GM18907 (cell line): Measurements from ENCODE around the gene PLXNA2.

ENCODE experiments used
- ATAC-seq: cut with Tn5 transposase; IDR thresholded peaks from one replicate; pipeline ENCODE4 v1.9.1; 2021; ENCODE audit warnings: mild to moderate bottlenecking, moderate library complexity; ENCODE audit not compliant: unreplicated experiment

The PLXNA2 gene

DNA sequence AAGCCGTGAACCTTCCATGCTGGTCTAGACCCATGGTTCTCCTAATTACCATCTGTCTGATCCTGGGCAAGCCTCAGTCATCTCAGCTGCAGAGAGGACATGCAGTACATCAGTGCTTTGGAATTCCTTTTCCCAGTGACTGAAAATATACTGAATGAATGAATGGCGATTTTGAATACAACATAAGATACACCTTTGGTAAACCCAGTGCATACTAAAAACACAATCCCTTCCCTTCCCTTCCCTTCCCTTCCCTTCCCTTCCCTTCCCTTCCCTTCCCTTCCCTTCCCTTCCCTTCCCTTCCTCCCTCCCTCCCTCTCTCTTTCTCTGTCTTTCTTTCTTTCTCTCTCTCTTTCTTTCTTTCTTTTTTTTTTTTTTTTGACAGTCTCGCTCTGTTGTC is 21.3 kb upstream of the PLXNA2 start:
- ATAC-seq: no peak

DNA sequence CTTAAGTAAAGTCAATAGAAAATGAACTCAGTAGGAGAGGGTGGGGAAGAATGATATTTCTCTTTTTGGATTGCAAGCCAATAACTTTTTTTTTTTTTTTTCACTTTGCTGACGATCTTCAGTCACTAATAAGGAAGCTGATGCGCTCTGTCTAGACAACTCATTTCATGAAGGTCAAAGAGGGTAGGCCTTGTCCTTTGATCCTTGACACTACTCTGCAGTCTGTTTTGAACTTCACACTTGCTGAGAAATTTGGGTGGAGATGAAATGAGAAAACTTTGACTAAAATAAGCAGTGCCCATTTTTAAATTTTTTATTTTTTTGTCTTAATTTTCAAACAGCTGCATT is 20.9 kb upstream of the PLXNA2 start:
- ATAC-seq: no peak

DNA sequence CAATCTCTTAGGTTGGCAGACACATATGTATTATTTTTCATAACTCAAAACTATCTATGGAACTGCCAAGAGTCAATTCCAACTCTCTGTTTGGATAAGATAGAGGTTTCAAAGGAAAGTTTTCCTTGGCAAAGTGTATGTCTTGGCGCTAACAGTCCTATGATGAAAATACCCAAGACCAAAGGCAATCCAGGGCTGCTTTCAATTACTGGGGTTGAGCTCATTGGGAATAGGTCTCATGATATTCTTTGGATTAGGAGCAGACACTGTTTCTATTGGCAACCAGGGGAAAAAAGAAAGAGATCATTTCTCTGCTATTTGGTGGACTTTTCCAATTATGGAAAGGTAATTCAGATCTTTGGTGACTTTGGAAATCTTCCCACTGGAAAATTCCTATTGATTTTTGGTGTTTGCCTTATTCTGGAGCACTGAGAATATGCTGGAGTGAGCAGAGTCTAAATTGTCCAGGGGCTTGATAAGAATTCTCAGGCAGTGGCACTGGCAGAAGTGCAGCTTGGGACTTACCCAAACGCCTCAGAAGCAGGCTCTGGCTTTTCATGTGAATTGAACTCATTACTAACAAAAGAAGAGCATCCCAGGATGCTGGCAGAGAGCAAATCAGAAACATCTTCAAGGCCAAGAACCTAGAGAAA is 20.4 kb upstream of the PLXNA2 start:
- no peak for ATAC-seq

DNA sequence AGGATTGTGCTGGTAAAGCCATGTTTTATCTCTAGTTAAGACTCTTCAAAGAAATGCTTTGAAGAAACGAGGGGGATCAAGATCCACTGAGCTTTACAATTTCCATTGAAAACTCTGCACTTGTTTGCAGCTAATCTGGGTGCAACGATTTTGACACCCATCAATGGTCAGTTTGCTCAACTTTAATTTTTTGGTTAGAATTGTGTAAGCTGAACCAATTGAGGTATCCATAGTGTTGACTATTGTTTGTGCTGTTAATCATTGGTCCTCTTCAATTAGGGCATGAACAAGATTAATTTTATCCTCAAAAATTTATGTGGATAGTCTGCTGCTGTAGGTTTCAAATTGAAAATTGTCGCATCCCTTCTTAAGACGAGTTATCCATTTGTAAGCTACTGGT is 17.7 kb upstream of the PLXNA2 start:
- no peak for ATAC-seq

DNA sequence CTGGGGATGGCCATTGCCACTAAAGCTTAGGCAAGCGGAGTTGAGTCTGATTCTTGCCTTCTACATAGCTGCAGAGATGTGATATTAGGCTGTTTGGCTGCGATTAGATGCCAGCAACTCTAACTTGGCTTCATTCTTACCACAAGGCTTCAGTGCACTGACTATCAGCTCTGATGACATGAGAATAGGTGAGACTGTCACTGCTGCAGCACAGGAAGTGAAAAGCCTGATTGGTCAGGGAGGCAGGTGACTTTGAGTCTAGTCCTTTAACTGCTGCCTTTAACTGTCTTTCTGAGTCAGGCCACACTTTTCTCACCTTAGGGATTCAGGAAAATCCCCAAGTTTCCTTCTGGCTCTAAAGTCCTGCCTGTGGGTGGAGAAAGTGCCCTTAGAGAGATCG is 14.1 kb upstream of the PLXNA2 start:
- no peak for ATAC-seq

DNA sequence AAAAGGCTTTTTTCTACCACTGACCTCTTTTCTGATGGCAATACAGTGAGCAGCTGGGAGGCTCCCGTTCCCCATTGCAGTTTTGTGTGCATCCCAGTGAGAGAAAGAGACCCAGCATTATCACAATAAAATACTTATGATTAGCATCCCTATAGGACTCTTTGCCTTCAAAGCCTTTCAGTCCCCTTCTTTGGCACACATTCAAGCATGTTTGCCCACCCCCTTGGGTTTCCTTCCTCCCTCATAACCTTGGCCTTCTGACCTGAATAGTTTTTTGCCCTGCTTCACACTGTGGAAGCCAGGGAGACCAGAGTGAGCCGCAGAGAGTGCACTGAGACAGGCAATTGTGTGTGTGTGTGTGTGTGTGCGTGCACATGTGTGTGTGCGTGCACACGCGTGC is 13.2 kb upstream of the PLXNA2 start:
- ATAC-seq: no peak

DNA sequence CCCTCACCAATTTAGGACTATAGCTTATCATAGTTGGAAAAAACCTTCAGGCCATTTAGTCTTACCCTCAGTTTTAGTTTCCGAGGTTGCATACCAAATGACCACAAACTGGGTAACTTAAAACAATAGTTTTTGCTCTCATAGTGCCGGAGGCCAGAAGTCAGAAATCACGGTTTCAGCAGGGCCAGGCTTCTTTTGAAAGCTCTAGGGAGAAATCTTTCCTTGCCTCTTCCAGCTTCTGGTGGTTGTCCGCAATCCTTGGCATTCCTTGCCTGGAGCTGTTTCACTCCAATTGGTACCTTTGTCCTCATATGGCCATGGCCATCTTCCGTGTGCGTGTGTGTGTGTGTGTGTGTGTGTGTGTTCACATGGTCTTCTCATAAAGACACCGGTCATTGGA is 12.4 kb upstream of the PLXNA2 start:
- no peak for ATAC-seq

DNA sequence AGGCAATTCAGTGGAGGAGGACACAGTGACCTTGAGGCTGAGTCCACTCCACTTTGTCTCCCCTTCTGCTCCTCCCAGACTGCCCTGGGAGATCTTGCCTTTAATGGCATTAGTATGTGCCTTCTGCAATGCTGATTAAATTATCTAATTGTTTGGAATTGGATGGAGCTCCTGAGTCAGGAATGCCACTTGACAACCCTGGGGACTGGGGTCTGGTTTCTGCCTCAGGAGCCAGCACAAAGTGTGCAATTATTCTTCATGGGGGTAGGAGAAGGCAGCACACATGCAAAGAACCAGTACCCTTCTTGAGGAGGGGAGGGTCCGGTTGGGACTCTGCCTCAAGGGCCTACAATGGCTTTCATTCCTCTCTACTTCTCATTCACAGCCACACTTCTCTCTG is 11.9 kb upstream of the PLXNA2 start:
- ATAC-seq: no peak

DNA sequence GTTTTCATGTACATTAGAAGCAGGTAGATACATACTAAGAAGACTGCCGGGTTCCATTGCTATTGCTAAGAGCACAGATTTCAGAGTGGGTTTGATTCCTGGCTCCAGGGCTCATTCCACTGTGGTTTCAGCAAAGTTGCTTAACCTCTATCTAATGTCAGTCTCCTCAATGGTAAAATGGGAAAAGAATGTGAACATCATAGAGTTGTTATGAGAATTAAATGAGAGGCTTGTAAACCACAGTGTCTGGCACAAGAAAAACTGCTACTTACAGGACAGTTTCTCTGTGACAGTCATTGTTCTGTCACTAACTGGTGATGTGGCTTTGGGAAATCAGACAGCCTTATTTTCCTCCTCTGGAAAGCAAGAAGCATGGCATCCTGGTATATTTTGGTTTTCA is 10.7 kb upstream of the PLXNA2 start:
- ATAC-seq: no peak

DNA sequence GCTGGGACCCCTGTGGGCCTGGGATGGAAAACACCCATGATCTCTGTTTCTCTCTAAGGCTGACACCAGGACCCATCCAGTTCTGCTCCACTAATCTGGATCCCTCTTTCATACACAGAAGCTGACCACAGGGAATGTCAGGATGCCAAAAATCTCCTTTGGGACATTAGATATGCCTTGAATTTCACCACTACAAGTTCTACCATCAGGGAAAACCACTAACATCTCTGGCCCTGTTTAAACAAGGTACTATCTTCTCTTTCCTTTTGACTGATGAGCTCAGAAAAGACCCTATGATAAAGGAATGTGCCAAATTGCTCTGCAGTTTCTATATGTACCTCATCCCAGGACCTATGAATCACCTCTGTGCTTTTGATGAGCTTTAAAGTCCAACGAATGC is 10.2 kb upstream of the PLXNA2 start:
- no peak for ATAC-seq

DNA sequence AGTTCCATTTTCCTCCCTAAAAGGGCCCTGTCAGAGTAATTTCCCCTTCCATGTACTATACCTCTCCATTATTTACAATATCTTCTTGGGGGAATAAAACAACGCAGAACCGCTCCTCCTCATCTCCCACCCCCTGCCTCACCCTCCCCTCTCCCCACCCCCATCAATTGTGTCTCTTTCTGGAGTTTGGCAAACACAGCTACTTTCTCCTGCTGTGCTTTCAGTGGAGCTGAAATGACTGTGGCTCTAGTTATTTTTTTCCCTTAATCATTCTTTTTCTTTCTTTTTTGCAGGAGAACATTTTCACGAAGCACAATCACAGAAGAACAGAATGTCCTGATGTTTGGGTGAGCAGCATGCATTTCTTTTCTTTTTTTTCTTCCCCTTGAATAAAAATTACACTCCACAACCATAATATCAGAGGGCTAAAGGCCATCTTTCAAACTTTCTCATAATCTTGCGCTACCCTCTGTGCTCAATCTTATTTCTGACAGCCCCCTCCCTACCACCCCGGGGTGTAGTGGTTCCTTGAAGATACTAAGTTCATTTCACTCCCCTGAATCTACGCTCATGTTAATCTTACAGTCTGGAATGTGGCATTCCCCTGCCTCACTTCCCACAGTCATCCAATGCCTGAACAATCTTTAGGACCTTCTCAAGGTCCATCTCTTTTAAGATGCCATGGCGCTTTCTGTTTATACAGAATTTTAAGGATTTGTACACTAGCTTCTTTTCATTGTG is 8.8 kb upstream of the PLXNA2 start:
- ATAC-seq: no peak

DNA sequence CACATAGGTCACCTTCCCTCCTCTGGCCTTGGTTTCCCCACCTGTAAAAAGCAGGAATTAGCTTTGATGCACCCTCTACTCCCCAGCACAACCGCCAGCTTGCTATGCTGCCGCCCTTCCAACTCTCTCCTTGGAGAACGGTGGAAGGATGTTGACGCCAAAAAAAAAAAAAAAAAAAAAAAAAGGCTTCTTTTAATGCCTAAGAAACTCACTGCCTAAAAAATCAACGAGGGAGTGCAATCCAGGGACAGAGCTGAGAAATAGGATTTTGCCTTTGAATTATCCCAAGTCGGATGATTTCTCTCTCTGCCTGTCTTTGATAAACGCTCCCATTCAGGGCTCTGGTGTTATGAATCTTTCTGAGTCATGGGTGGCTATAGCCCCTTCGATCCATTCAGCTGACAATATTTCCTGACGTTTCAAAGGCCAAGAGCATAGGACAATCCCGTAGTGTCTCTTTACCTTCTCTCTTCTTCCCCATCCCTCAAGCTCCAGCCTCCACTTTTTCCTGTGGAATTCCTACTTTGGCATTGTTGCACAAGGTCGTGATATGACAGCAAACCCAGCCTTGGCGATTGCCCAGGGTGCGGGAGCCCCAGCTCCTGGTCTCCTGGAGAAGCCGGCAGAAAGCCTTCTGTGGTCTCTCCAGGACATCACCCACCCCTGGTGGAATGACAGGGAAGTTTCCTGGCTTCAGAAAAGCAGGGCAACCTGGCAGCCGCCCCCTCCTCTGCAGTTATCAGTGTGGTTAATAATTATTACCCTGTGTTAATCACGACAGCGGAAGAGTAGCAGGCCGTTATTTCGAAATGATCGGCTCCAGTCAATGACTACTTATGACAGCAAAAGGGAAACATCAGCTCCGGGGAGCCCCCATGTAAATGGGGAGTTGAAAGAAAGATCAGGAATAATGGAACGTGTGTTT is 8.0 kb upstream of the PLXNA2 start:
- ATAC-seq: no peak

DNA sequence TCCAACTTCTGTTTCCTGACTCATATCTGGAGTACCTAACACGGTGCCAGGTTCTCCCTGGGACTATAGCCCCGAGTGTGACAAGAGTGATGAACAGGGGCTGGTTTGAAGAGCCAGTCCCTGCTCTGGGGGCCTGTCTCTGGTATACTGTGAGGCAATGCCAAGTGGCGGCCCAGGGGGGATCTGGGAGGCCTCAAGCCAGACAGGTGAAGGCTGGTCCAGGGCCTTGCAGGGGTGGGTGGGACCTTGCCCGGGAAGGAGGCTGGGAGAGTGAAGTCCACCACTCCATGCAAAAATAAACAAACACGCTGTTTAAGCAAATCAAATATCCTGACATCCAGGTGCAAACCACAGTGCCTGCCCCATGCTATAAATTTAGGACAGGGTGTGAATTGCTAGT is 6.8 kb upstream of the PLXNA2 start:
- ATAC-seq: no peak

DNA sequence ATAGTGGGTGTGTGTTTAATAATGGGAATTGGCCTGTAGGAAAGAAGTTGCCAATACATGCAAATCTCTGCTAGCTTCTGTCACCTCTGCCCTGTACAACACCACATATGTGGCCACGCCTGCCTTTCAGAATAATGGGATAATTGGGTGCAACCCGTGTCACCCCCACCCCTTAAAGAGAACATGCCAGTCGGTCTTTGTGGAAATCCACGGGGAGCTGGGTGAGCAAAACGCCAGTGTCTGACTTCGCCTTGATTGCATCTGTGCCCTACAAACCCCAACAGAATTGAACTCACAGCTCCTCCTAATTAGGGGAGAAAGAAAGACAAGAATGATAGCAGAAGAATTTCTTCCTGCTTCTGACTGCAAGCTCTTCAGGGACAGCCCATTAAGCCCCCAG is 6.4 kb upstream of the PLXNA2 start:
- no peak for ATAC-seq

DNA sequence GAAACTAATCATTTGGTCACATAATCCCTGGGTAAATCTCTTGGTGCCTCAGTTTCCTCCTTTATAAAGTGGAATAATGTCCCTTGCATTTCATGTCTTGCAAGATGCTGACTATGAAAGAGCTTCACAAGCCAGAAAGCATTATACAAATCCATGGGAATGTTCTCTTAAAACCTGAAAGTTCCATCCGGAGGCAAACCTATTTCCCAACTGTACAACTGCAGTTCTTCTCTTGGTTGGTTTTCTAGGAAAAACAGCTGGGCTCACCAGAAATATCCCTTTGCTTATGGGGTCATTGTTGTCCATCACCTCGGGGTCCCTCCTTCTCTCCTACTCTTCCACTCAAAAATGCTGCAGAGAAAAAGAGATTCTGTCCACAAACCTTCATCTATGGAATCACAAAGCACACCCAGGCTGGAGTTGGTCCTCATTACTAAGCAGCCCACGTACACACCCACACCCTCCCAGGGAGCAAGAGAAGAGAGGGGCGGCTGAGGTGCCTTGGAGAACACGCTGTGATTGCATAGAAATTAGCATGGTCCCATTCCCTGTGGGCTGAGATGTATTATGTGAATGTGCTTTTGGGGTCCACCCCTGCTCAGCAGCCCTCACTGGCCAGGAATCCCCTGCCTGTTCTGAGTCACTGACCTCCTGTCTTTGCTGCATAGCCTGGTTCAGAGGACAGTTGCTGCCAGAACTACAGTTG is 5.0 kb upstream of the PLXNA2 start:
- no peak for ATAC-seq

DNA sequence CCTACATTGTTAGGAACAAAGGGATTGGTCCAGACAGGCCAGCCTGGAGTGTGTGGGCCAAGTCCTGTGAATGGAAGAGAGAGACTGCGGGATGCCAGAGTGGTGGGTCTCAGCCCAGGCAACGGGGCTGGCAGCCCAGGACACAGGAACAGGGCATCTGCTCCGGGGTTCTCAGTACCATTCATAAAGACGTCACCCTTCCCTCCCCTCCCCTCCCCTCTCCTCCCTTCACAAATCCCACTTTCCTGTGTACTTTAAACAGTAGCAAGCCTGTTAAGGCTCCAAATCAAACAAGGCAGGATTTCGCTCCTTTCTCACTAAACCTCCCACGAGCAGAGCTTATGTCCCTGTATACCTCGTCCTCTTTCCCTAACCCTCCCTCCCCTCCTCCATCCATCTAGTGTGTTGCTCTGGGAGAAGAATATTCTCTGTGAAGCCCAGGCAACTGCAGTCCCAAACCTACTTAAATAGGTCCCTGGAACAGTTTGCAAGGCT is 4.2 kb upstream of the PLXNA2 start:
- ATAC-seq: no peak

DNA sequence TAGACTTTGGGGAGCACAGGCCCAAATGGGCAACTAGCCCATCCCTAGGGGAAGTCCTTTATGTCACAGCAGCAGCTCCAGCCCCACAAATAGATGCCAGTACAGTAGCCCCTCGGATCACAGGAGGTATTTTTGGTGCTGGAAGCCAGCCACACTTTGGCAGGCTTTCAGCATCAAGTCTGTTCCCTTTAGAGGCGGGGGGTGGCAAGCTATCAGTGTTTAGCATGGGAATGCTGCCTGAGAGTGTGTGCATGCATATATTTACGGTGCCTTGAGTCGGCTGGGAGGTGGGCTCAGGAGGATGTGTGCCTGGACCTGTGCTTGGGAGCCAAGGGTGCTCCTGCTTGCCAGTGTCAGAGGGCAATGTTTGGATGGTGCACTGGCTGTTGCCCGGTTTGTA is 3.5 kb upstream of the PLXNA2 start:
- no peak for ATAC-seq

DNA sequence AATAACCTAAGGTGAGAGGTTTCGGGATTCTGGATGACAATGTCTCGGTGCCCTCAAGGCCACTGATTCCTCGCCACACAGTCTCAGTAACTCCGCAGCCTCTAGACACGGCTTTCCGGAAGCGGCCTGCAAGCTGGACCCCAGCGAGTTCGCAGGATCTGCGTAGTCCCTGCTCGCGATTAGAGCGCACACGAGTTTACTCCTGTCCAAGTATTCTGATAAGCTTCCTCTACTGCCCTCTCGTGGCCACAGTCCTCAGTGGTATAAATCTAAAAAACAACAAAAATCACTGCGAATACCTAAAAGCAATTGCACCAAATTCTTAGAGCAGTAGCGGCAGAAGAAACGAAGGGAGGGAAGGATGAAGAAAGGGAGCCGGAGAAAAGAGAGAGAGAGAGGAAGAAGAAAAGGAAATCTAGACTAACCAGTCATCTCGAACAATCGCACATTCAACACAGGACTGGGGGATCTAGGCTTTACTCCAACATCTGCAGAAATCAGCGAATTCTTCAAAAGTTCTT is 1.1 kb upstream of the PLXNA2 start:
- peak; percentile 73 for ATAC-seq

DNA sequence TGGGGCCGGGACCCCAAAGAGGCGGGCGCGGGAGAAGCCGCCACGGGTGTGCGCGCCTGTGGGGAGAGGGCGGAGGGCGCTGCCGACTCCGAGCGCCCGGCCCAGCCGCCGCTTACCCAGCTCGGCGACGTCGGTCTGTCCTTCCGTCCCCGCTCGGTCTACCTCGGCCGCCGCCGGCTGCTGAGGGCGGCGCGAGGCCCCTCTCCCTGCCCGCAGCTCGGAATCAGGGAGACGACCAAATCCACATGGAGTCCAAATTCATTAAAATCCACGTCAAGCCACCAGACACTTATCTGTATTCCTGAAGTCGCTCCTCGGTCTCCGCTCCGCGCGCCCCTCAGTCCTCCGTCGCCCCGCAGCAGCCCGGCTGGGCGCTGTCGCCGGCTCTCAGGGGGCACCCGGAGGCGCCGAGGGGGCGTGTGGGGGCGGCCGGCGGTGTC is 637 bp downstream of the PLXNA2 start:
- no peak for ATAC-seq

DNA sequence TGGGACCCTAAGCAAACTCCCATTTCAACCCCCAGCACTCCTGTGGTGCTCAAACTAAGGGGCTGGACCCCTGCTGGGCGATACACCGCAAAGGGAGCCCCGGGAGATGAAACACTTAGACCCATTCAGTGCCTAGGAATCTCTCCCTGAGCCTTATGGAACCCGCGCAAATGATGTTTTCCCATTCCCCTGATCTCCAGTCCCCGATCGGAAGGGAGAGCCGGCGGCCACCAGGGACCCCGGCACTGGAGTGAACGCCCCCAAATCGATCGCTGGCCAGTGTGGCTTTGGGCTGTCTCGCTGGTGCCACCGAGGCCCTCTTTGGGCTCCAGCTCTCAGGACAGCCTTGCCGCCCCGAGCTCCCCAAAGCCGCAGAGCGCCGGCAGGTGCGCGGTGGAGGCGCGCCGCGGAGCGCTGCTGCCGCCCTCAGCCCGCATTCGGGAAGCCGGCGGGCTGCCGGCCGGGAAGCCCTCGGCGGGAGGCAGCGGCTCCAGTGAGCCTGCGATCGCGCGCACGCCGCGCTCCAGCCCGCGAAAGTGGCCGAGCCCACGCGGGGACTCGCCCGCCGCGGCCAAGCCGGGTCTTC is 1.1 kb downstream of the PLXNA2 start:
- no peak for ATAC-seq
